Colonic mucosa (tissue), 4 donors: Measurements from ENCODE around the gene GAL3ST1. TPM values are rescaled to one million over a fixed set of nuclear protein-coding genes. Genes with fewer than 3 reads are reported as not detected.

ENCODE experiments used
- DNase-seq: peaks from one replicate; pipeline ENCODE4 v3.0.0-alpha.2; 2020
- H3K27ac ChIP-seq: fragments of 200-600 bp; one replicate; pipeline ENCODE4 v1.8.0; 2021
- H3K27me3 ChIP-seq: fragments of 200-600 bp; one replicate; pipeline ENCODE4 v1.8.0; 2021
- H3K36me3 ChIP-seq: fragments of 200-600 bp; one replicate; pipeline ENCODE4 v1.8.0; 2021
- H3K4me1 ChIP-seq: fragments of 200-600 bp; one replicate; pipeline ENCODE4 v1.8.0; 2021; ENCODE audit warnings: mild to moderate bottlenecking
- H3K4me3 ChIP-seq: fragments of 200-600 bp; one replicate; pipeline ENCODE4 v1.8.0; 2021
- H3K9ac ChIP-seq, 2 donors: one replicate each; pipeline ENCODE4 v1.7.0; 2013; ENCODE audit warnings: control low read depth in 2 of 2, low read depth in 2 of 2, low read length in 2 of 2
- H3K9me3 ChIP-seq: fragments of 200-600 bp; one replicate; pipeline ENCODE4 v1.8.0; 2021
- CTCF ChIP-seq: fragments of 200-600 bp; IDR thresholded peaks from one replicate; pipeline ENCODE4 v1.8.0; 2022; ENCODE audit warnings: antibody characterized with exemption, mild to moderate bottlenecking
- intact Hi-C: fragments of 100-400 bp; cut with DNase I; formaldehyde crosslinking; loops from one replicate; pipeline ENCODE4 v1.14.1; 2022
- total RNA-seq, 2 donors: library from RNA; stranded (reverse); fragmentation: NEBNext Ultra II Directional in 1 of 2; extraction: Animal tissue kit (Norgen Biotek cat#: 25700) in 1 of 2; gene quantifications; one replicate each; pipeline ENCODE4 v1.2.1, GENCODE V29; 2021
- donor health status: healthy.
- donor health status: DM: no; HTN: no; CAD: no.
- donor health status: DM: no; HTN: no; CAD: no.

Gene GAL3ST1
- total RNA-seq, 2 donors from 2014 or later, result 13.4 to 18.8 TPM

- intact Hi-C loops, result no loop called here
- Histone ChIP-seq H3K9ac (no peak overlapping the region), H3K27ac (no peak overlapping the region), H3K4me3 (no peak overlapping the region), H3K9me3 (no peaks in the 10 kb centered on the region), H3K27me3 (no peaks in the 10 kb centered on the region), H3K4me1 (peaks cover 14% of the 10 kb centered on the region), H3K36me3 (no peaks in the 10 kb centered on the region)
- DNase-seq, result no peak
- no peak for TF ChIP-seq CTCF
These were observed 38.3 kb upstream of the GAL3ST1 start for GRCh38 chr22:30612789-30613188.

- intact Hi-C loops, result no loop called here
- peaks cover 21% of the 10 kb centered on the region for H3K4me1 ChIP-seq
- DNase-seq, result no peak
- no peak overlapping the region for H3K27ac ChIP-seq
- H3K36me3 ChIP-seq, result no peaks in the 10 kb centered on the region
- TF ChIP-seq CTCF, result no peak
- no peak overlapping the region for H3K9ac ChIP-seq
- no peak overlapping the region for H3K4me3 ChIP-seq
- H3K27me3 ChIP-seq, result no peaks in the 10 kb centered on the region
- no peaks in the 10 kb centered on the region for H3K9me3 ChIP-seq
These were observed 36.7 kb upstream of the GAL3ST1 start for GRCh38 chr22:30611197-30611596.

GRCh38 chr22:30610299-30610698 lies 35.8 kb upstream of the GAL3ST1 start:
- no peak for DNase-seq
- no peak for TF ChIP-seq CTCF
- Histone ChIP-seq H3K4me1 (peaks cover 21% of the 10 kb centered on the region), H3K27me3 (no peaks in the 10 kb centered on the region), H3K9ac (peak overlapping the region in 1 of 2 donors; percentile 13), H3K27ac (no peak overlapping the region), H3K36me3 (no peaks in the 10 kb centered on the region), H3K9me3 (no peaks in the 10 kb centered on the region), H3K4me3 (no peak overlapping the region)
- intact Hi-C loops, result no loop called here

- H3K4me3 ChIP-seq, result no peak overlapping the region
- peak; percentile 81 for DNase-seq
- TF ChIP-seq CTCF, result no peak
- H3K9ac ChIP-seq, result peak overlapping the region in 1 of 2 donors; percentile 13
- no peaks in the 10 kb centered on the region for H3K27me3 ChIP-seq
- H3K36me3 ChIP-seq, result no peaks in the 10 kb centered on the region
- no peaks in the 10 kb centered on the region for H3K9me3 ChIP-seq
- intact Hi-C loops, result loop anchor here (10.0 kb wide), 1 partner anchor 165 kb away; no protein-coding TSS in a partner anchor
- peak overlapping the region; percentile 79 for H3K27ac ChIP-seq
- peaks cover 21% of the 10 kb centered on the region for H3K4me1 ChIP-seq
These were observed 35.1 kb upstream of the GAL3ST1 start for GRCh38 chr22:30609260-30610185.

- H3K36me3 ChIP-seq, result no peaks in the 10 kb centered on the region
- no peaks in the 10 kb centered on the region for H3K27me3 ChIP-seq
- no peak for TF ChIP-seq CTCF
- H3K4me3 ChIP-seq, result no peak overlapping the region
- peaks cover 26% of the 10 kb centered on the region for H3K4me1 ChIP-seq
- no peak for DNase-seq
- intact Hi-C loops, result loop anchor here (10.0 kb wide), 1 partner anchor 163 kb away; no protein-coding TSS in a partner anchor
- H3K9ac ChIP-seq, result peak overlapping the region in 1 of 2 donors; percentile 51
- no peak overlapping the region for H3K27ac ChIP-seq
- H3K9me3 ChIP-seq, result no peaks in the 10 kb centered on the region
These were observed 33.5 kb upstream of the GAL3ST1 start for GRCh38 chr22:30607939-30608338.
